Memory B cell (primary cell): ENCODE data around the gene CDK5R1.

Experiments used
- ATAC-seq: fragments of 150-1000 bp; cut with Tn5 transposase; 2 replicates; pipeline ENCODE4 v1.10.0; 2021; ENCODE audit warnings: low read depth, mild to moderate bottlenecking, moderate library complexity
- DNase-seq, 2 donors: peaks; one replicate each; pipeline ENCODE4 v3.0.0; 2022; ENCODE audit warnings: low spot score in 2 of 2
- H3K27ac Mint-ChIP-seq: one replicate; pipeline ENCODE4 v1.8.0; 2022; ENCODE audit warnings: mild to moderate bottlenecking, moderate library complexity, mixed read lengths
- H3K27me3 Mint-ChIP-seq: one replicate; pipeline ENCODE4 v1.8.0; 2022; ENCODE audit warnings: mixed read lengths
- H3K36me3 Mint-ChIP-seq: one replicate; pipeline ENCODE4 v1.8.0; 2022; ENCODE audit warnings: mild to moderate bottlenecking, mixed read lengths
- H3K4me1 Mint-ChIP-seq: one replicate; pipeline ENCODE4 v1.8.0; 2022; ENCODE audit warnings: mixed read lengths
- H3K4me3 Mint-ChIP-seq: one replicate; pipeline ENCODE4 v1.8.0; 2022; ENCODE audit warnings: mild to moderate bottlenecking, moderate library complexity, mixed read lengths
- H3K9me3 Mint-ChIP-seq: one replicate; pipeline ENCODE4 v1.8.0; 2022; ENCODE audit warnings: mixed read lengths

CDK5R1 gene

GRCh38 chr17:32492648-32493289 lies 6.0 kb downstream of the CDK5R1 start:
- Mint-ChIP-seq H3K4me3 (peak overlapping the region; percentile 67), H3K9me3 (no peaks in the 10 kb centered on the region), H3K27ac (peak overlapping the region; percentile 56), H3K4me1 (peaks cover 49% of the 10 kb centered on the region), H3K36me3 (no peaks in the 10 kb centered on the region), H3K27me3 (no peaks in the 10 kb centered on the region)
- ATAC-seq (peak; percentile 68), DNase-seq (no peak)

- Mint-ChIP-seq H3K27me3 (no peaks in the 10 kb centered on the region), H3K4me3 (no peak overlapping the region), H3K4me1 (peaks cover 44% of the 10 kb centered on the region), H3K36me3 (no peaks in the 10 kb centered on the region), H3K27ac (no peak overlapping the region), H3K9me3 (no peaks in the 10 kb centered on the region)
- ATAC-seq (no peak), DNase-seq (no peak)
Measured at GRCh38 chr17:32493571-32493970, 6.8 kb downstream of the CDK5R1 start.

GRCh38 chr17:32493976-32494513 lies 7.3 kb downstream of the CDK5R1 start:
- peaks cover 39% of the 10 kb centered on the region for H3K4me1 Mint-ChIP-seq
- H3K4me3 Mint-ChIP-seq: no peak overlapping the region
- H3K27me3 Mint-ChIP-seq: no peaks in the 10 kb centered on the region
- ATAC-seq: no peak
- no peaks in the 10 kb centered on the region for H3K9me3 Mint-ChIP-seq
- H3K27ac Mint-ChIP-seq: no peak overlapping the region
- no peaks in the 10 kb centered on the region for H3K36me3 Mint-ChIP-seq
- DNase-seq: no peak

- H3K27ac Mint-ChIP-seq: no peak overlapping the region
- H3K36me3 Mint-ChIP-seq: no peaks in the 10 kb centered on the region
- H3K4me1 Mint-ChIP-seq: peaks cover 34% of the 10 kb centered on the region
- H3K9me3 Mint-ChIP-seq: no peaks in the 10 kb centered on the region
- H3K4me3 Mint-ChIP-seq: no peak overlapping the region
- DNase-seq (no peak), ATAC-seq (no peak)
- no peaks in the 10 kb centered on the region for H3K27me3 Mint-ChIP-seq
Measured at GRCh38 chr17:32494621-32495358, 8.0 kb downstream of the CDK5R1 start.

GRCh38 chr17:32495359-32496231 lies 8.8 kb downstream of the CDK5R1 start:
- Mint-ChIP-seq H3K36me3 (no peaks in the 10 kb centered on the region), H3K9me3 (no peaks in the 10 kb centered on the region), H3K4me1 (peaks cover 33% of the 10 kb centered on the region), H3K27ac (no peak overlapping the region), H3K27me3 (no peaks in the 10 kb centered on the region), H3K4me3 (no peak overlapping the region)
- ATAC-seq (peak; percentile 52), DNase-seq (no peak)

GRCh38 chr17:32496395-32497073 lies 9.7 kb downstream of the CDK5R1 start:
- Mint-ChIP-seq H3K27me3 (no peaks in the 10 kb centered on the region), H3K27ac (no peak overlapping the region), H3K36me3 (no peaks in the 10 kb centered on the region)

GRCh38 chr17:32497431-32498205 lies 10.8 kb downstream of the CDK5R1 start:
- Mint-ChIP-seq H3K36me3 (no peaks in the 10 kb centered on the region), H3K9me3 (no peaks in the 10 kb centered on the region), H3K4me3 (no peak overlapping the region), H3K27ac (peak overlapping the region; percentile 58), H3K4me1 (peaks cover 22% of the 10 kb centered on the region), H3K27me3 (no peaks in the 10 kb centered on the region)
- DNase-seq: no peak
- ATAC-seq: no peak

More at GRCh38 chr17:32496395-32497073, 9.7 kb downstream of the CDK5R1 start:
- peaks cover 27% of the 10 kb centered on the region for H3K4me1 Mint-ChIP-seq
- ATAC-seq: no peak
- no peak overlapping the region for H3K4me3 Mint-ChIP-seq
- DNase-seq: no peak
- H3K9me3 Mint-ChIP-seq: no peaks in the 10 kb centered on the region

- Mint-ChIP-seq H3K4me1 (peaks cover 17% of the 10 kb centered on the region), H3K9me3 (no peaks in the 10 kb centered on the region), H3K27ac (no peak overlapping the region), H3K4me3 (no peak overlapping the region), H3K27me3 (no peaks in the 10 kb centered on the region), H3K36me3 (no peaks in the 10 kb centered on the region)
- DNase-seq: no peak
- no peak for ATAC-seq
Measured at GRCh38 chr17:32498391-32498790, 11.6 kb downstream of the CDK5R1 start.

GRCh38 chr17:32502013-32502412 lies 15.2 kb downstream of the CDK5R1 start:
- no peak for DNase-seq
- Mint-ChIP-seq H3K27ac (peak overlapping the region; percentile 97), H3K9me3 (no peaks in the 10 kb centered on the region), H3K4me3 (no peak overlapping the region), H3K36me3 (no peaks in the 10 kb centered on the region), H3K27me3 (no peaks in the 10 kb centered on the region), H3K4me1 (peaks cover 33% of the 10 kb centered on the region)
- no peak for ATAC-seq

GRCh38 chr17:32502710-32503109 lies 15.9 kb downstream of the CDK5R1 start:
- no peak overlapping the region for H3K4me3 Mint-ChIP-seq
- peaks cover 33% of the 10 kb centered on the region for H3K4me1 Mint-ChIP-seq
- H3K9me3 Mint-ChIP-seq: no peaks in the 10 kb centered on the region
- no peaks in the 10 kb centered on the region for H3K27me3 Mint-ChIP-seq
- ATAC-seq: no peak
- no peak for DNase-seq
- peak overlapping the region; percentile 97 for H3K27ac Mint-ChIP-seq
- no peaks in the 10 kb centered on the region for H3K36me3 Mint-ChIP-seq

GRCh38 chr17:32503251-32504165 lies 16.7 kb downstream of the CDK5R1 start:
- Mint-ChIP-seq H3K36me3 (no peaks in the 10 kb centered on the region), H3K9me3 (no peaks in the 10 kb centered on the region), H3K27me3 (no peaks in the 10 kb centered on the region), H3K4me1 (peaks cover 33% of the 10 kb centered on the region), H3K4me3 (peak overlapping the region; percentile 54), H3K27ac (peak overlapping the region; percentile 97)
- ATAC-seq: peak; percentile 90
- peak in 1 of 2 donors; percentile 58 for DNase-seq
